T47D (cell line): ENCODE measurements around the gene CMKLR1.
A peak's percentile ranks its signal among the peaks of the same experiment; 100 is the strongest.

Experiments
- DNase-seq, 2 experiments: peaks; one replicate each; pipeline versions ENCODE4 v3.0.0 to v3.0.0-alpha.2; 2011 to 2012; ENCODE audit warnings: low read depth in 1 of 2, low spot score in 1 of 2
- JUND ChIP-seq: IDR thresholded peaks from 2 replicates; pipeline ENCODE4 v1.6.1; 2012; ENCODE audit warnings: low read depth
- in situ Hi-C: cut with HindIII; loops from 2 replicates; pipeline ENCODE4 v1.10.0; 2016; ENCODE audit warnings: low sequenced_read_pairs, low pct_unique_long_range_greater_than_20kb

CMKLR1 gene

GRCh38 chr12:108305991-108306501 is 33.1 kb downstream of the CMKLR1 start:
- in situ Hi-C loops = no loop called here
- no peak for TF ChIP-seq JUND
- no peak for DNase-seq

GRCh38 chr12:108305520-108305919 is 33.6 kb downstream of the CMKLR1 start:
- no peak for TF ChIP-seq JUND
- DNase-seq = no peak
- in situ Hi-C loops = no loop called here

- no peak for TF ChIP-seq JUND
- in situ Hi-C loops = no loop called here
- DNase-seq = no peak
Observed at GRCh38 chr12:108304633-108305032, 34.5 kb downstream of the CMKLR1 start.

- in situ Hi-C loops = no loop called here
- DNase-seq = no peak
Observed at GRCh38 chr12:108303703-108304102, 35.4 kb downstream of the CMKLR1 start.

GRCh38 chr12:108302403-108303311 is 36.5 kb downstream of the CMKLR1 start:
- DNase-seq = peak in 1 of 2 experiments; percentile 49
- no peak for TF ChIP-seq JUND
- in situ Hi-C loops = no loop called here

More at GRCh38 chr12:108303703-108304102, 35.4 kb downstream of the CMKLR1 start:
- TF ChIP-seq JUND = no peak

GRCh38 chr12:108302016-108302402 is 37.1 kb downstream of the CMKLR1 start:
- in situ Hi-C loops = no loop called here
- TF ChIP-seq JUND = no peak
- DNase-seq = no peak

GRCh38 chr12:108301346-108301745 is 37.8 kb downstream of the CMKLR1 start:
- no peak for DNase-seq
- TF ChIP-seq JUND = no peak
- in situ Hi-C loops = no loop called here

- in situ Hi-C loops = no loop called here
- no peak for DNase-seq
- no peak for TF ChIP-seq JUND
Observed at GRCh38 chr12:108299980-108300696, 39.0 kb downstream of the CMKLR1 start.

GRCh38 chr12:108299516-108299915 is 39.6 kb downstream of the CMKLR1 start:
- no peak for DNase-seq
- no peak for TF ChIP-seq JUND
- in situ Hi-C loops = no loop called here

- in situ Hi-C loops = no loop called here
- no peak for TF ChIP-seq JUND
Observed at GRCh38 chr12:108298761-108299275, 40.3 kb downstream of the CMKLR1 start.

GRCh38 chr12:108297895-108298760 is 41.0 kb downstream of the CMKLR1 start:
- DNase-seq = no peak
- in situ Hi-C loops = no loop called here
- no peak for TF ChIP-seq JUND

More at GRCh38 chr12:108298761-108299275, 40.3 kb downstream of the CMKLR1 start:
- DNase-seq = no peak

GRCh38 chr12:108297424-108297823 is 41.7 kb downstream of the CMKLR1 start:
- TF ChIP-seq JUND = no peak
- no peak for DNase-seq
- in situ Hi-C loops = no loop called here
